Kidney capillary endothelial cell (primary cell): ENCODE measurements around the gene TPCN1.

Experiments used
- DNase-seq: peaks from one replicate; pipeline ENCODE4 v3.0.0-alpha.2; 2018; ENCODE audit warnings: low spot score

TPCN1 gene

DNA sequence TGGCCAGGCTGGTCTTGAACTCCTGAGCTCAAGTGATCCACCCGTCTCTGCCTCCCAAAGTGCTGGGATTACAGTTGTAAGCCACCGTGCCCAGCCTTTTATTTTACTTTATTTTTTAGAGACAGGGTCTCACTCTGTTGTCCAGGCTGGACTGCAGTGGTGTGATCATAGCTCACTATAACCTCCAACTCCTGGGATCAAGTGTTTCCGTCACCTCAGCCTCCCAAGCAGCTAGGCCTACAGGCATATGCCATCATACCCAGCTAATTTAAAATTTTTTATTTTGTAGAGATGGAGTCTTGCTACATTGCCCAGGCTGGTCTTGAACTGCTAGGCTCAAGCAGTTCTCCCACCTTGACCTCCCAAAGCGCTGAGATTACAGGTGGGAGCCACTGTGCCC is 3.7 kb downstream of the TPCN1 start:
- DNase-seq: no peak

DNA sequence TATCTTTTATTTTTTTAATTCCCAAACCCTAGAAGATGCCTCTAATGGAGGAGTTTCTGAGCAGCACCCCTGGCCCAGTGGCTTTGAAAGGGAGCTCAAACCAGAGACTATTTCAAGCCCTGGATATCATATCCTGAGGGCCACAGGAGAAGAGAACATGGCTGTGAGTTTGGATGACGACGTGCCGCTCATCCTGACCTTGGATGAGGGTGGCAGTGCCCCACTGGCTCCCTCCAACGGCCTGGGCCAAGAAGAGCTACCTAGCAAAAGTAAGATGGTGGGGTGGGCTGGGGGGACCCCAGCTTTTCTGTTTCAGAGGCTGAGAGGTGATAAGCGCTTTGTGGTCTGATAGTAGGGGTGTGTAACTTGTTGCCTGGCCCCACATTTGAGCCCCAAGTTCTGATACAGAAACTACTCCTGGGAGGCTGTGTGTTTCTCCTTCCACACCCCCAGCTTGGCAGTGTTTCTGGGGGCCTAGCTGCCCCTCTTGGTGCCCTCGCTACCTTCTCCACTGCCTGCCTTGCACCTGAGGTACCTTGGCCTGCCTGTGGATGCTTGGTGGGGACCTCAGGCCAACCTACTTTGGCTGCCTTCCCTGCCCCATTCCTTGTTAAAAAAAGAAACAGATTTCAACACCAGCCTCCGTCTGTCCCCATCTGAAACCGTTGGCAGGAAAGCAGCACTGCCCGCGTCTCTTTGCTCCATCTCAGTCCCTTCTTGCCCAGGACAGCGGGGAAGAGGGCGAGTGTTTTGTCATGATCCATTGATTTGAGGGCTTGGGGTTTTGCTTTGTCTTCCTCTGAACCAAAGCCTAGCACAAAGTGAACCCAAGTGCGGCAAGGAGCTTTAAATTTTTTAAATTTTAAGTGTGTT is 5.7 kb downstream of the TPCN1 start:
- no peak for DNase-seq

- no peak for DNase-seq
Measured at GRCh38 chr12:113227686-113228391, 6.6 kb downstream of the TPCN1 start.

DNA sequence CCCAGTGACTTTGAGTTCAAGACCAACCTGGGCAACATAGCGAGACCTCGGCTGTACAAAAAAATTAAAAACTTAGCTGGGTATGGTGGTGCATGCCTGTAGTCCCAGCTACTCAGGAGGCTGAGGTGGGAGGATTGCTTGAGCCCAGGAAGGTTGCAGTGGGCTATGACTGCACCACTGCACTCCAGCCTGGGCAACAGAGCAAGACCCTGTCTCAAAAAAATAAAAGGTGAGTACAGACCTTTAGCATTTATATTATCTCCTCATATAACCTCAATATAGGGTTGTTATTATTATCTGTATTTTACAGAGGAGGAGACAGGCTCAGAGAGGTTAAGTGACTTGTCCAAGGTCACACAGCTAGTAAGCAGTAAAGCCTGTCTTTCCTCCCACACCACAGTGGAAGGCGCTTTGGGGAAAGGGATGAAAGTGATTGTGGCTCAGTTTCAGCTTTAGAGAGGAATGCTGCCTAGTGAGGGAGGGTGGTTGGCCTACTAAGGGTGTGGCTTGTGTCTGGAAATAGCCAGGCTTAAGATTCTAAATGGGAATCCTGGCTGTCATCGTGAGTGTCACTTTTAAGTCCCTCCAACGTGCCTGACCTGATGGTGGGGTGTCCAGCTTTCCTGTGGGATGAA is 7.2 kb downstream of the TPCN1 start:
- DNase-seq: no peak

DNA sequence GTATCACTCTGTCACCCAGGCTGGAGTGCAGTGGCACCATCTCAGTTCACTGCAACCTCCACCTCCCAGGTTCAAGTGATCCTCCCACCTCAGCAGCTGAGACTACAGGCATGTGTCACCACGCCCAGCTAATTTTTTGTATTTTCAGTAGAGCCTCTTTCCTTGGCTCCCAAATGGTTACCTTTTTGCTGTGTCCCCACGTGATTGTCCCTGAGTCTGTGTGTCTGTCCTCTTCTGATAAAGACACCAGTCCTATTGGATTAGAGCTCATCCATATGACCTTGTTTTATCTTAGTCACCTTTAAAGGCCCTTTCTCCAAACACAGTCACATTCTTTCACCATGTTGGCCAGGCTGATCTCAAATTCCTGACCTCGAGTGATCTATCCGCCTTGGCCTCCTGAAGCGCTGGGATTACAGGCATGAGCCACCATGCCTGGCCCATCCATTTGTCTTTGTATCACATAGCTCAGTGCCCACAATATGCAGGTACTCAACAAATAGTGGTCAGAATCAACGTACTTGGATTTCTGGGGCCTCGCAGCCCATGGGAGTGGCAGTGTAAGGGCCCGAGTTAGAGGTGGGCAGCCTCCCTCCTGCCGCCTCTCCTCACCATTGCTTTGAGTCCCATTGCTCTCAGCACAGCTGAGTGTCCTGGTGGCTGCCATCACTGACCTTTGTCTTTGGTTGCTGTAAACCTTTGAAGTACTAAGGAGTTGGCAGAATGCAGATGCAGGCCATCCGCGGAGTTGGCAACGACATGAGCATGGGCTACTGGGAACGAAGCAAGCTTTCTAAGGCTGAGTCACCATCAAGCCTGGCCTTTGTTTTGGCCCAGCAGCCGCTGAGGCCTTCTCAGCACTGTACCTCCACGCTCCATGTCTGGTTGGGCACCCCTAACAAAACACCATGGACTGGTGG is 9.3 kb downstream of the TPCN1 start:
- no peak for DNase-seq

DNA sequence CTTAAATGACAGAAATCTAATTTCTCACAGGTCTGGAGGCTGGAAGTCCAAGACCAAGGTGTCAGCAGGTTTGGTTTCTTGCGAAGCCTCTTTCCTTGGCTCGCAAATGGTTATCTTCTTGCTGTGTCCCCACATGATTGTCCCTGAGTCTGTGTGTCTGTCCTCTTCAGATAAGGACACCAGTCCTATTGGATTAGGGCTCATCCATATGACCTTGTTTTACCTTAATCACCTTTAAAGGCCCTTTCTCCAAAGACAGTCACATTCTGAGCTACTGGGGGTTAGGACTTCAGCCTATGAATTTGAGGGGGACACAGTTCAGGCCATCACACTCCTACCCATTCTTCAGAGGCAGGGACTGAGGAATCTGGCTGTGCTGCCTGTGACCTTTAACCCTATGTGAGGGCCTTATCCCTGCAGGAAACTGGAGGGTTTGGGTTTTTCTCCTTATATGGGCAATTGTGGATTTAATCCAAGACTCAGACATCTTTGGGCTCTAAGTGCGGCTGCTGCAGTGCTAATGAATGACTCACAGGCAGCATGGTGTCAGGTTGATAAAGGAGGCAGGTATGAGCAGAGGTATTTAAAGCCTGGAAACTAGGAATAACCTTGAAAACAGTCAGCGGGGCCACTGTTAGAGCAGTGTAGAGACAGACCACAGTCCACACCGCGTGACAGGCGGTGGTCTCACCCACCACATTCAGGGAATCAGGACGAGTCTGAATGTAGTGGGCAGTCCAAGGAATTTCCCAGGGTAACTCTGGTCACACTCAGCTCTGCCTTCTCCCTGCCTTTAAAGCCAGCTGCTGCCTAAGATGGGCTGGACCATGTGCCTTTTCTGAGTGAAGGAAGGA is 10.2 kb downstream of the TPCN1 start:
- DNase-seq: peak; percentile 42

DNA sequence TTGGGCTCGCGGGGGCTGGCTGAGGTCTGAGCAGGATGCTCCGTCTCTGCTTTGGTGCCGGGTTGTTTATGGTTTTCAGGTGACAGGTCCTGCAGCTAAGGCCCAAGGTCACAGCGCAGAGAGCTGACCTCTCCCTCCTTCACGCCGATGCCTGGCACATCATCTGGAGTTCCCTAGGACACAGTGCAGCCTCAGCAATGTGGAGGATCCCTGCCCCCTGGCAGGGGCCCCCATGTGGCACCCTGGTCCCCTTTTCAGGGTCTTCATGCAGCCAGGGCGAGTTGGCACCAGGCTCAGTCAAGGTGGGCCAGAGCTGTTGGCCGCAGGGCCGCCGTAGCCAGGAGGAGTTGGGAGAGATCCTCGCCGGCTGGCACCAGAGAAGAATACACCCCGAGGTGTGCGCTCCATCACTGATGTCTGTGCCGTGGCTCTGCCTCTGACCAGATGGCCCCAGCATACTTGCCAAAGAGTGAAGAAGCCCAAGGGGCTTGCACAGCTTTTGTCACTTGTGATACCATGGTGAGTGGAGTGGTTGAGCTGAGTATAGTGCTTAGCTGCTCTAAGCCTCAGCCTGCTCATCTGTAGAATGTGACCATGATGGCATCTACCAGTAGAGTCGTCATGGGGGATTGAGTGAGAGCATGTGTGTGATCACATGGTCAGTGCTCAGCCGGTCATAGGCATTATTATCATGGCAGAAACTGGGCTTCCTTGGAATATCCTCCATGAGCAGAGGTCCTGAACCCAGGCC is 11.0 kb downstream of the TPCN1 start:
- DNase-seq: no peak

DNA sequence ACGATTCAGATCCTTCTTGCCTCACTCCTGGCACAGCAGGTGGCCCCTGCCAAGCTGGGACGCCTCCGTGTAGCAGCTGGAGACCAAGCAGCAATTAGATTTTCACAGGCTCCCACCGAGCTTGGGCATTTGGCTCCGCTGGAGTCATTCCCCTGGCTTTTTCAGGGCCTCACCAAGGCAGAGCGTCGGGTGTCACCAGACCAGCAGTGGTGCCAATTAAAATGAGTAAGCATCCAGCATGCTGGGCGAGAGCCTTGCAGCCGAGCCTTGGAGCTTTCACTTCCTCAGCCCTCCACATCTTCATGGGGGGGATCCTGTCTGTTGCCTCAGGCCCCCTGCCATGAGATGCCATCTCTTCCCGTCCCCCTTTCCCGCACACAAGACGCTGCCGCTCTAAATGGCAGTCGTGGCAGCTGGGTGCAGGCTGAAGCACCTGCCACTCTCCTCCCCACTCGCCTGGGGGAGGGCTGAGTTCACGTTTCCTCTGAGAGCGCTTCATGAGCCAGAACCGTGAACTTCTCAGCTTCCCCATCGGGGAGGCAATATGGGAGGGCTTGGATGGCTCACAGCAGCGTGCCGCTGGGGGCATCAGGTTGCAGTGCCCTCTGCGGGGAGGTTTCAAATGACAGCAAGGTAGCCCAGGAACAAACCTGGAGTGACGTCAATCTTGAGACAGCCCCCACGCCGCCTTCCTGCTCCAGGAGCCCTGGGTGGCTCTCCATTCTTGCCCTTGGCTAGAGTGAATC is 11.7 kb downstream of the TPCN1 start:
- DNase-seq: no peak

DNA sequence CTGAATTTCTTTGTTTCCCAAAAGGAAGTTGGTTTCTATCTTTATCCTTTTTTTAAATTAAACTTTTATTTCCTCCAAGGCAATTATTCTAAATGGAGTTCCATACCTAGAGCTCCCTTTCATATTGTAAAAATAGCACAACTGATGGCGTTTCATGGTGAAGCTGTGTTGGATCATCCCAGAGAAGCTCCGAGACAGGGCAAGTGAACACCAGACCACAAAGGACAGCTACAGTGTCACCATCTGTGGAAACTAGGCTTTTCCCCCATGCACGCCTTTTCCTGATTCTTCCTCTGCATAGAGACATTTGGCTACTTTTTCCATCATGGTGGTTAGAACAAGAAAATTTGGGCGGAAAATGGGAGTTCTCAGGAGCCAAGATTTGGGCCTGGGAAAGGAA is 12.7 kb downstream of the TPCN1 start:
- DNase-seq: no peak

- no peak for DNase-seq
Measured at GRCh38 chr12:113234483-113234882, 13.2 kb downstream of the TPCN1 start.

DNA sequence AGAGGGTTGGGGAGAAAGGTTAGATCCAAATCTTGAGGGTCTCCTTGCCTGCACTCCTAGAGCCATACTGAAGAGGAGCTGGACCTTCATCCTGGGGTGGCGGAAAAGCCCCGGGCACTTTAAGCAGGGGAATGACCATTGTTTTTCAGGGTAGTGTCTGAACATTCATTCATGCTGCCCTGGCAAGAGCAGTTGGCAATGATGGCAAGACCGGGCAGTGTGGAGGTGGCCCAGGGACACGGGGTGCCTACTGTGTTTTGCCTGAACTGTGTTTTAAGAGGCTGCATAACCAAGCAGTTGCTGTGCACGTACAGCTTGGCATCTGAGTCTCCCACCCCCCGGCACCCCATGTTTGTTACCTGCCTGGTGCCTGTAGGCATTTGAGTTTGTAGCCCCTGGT is 14.7 kb downstream of the TPCN1 start:
- no peak for DNase-seq

DNA sequence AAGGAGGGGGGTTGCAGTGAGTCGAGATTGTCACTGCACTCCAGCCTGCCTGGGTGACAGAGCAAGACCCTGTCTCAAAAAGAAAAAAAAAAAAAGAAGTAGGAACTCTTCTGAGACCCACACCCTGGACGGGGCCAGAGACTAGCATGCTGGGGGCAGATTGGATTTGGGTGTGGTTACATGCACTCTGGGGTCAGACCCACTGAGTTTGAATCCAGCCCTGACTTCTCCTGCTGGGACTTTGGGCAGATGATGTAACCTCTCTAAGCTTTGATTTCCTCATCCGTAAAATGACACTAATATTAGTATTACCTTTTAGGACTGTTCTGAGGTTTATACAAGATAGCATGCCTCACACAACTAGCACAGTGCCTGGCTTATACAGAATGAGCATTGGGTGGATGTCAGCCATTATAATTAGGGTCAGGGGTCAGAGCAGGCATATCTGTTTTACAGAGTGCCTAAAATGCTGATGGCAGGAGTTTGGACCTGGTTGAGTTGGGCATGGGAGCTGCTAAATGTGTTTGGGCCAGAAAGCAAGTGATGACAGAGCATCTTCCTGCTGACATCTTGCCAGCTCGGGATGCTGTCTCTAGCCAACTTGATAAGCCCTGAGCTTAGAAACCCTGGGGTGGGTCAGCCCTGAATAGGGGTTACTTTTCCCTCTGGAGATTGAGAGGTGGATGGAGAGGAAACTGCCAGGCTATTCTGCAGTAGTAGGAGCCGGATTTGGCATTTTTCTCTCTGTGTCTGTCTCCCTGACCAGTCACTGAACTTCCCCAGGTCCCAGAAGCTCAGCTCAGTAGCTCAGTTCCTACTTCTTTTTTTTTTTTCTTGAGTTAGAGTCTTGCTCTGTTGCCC is 15.5 kb downstream of the TPCN1 start:
- DNase-seq: no peak

DNA sequence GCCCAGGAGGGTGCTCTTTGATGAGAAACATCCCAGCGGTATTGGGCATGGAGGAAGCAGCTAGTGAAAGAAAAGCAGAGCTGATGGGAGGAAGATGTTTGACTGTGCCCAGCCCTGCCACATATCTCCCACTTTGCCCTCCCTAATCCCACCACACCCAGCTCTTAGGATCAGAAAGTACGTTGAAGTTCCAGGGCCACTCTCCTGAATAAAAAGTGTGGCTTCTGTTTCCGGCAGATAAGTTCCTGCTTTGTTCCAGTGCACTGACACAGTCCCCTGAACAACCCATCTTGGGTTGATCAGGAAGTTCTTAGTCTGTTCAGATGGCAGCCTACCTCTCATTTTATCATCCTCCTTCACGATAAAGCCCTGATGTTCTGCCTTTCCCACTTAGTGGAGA is 16.5 kb downstream of the TPCN1 start:
- DNase-seq: no peak

DNA sequence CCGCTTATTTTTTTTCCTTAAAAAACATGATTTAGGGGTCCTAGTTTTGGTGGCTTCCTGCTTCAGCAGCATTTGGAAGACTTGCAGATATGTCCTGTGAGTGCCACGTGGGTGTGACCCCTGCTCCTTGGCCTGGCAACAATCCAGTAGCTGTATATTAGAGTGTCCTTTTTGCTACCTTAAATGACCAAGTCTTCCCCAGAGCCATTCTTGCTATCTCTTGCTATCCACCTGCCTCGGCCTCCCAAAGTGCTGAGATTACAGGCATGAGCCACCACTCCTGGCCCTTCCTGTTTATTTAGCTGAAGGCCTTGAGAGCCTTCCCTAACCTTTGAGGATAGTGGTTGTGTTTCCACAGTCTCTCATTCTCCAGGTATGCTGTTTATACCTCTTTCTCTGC is 17.0 kb downstream of the TPCN1 start:
- no peak for DNase-seq

DNA sequence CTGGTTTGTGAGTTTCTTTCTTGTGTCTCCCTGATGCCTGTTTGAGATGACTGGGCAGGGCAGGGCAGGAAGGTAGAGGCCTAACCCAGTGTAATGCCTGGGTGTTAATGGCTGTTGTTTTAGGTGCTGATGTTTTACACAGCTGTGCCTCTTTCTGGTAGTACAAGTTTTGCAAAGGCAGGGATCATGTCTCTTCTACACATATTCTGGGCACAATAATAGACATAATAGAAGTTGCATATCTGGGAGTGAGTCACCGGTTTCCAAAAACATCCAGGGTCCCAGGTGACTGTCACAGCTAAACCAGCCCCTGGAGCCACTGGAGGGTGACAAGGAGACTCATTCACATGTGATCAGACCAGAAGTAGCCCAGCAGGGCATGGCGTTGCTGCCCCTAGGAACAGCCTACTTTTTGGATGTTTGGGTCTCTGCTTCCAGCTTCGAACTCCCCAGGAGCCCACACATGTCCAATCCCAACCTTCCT is 18.1 kb downstream of the TPCN1 start:
- DNase-seq: no peak

DNA sequence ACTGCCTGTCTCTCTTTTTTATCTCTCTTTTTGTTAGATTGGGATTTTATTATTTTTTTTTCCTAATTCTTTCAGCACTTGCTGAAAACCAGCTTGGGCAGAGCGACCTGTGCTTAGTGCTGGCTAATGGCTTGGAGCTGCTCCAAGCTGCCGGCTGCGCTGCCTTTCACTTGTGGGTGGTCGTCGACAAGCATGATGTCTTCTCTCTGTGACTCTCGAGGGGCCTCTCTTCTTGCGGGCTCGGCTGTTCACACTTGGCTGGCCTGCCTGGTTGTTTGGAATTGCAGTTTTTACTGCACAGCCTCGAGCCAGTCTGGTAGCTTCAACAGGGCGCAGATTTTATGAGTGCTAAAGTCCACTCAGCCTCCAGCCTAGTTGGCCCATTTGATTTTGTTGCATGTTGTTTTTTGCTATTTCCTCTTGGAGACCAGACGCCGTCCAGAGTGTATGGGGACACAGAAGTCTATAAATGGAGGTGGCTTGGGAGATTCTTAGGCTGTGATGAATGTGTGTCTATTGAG is 18.6 kb downstream of the TPCN1 start:
- no peak for DNase-seq

- DNase-seq: no peak
Measured at GRCh38 chr12:113240395-113240794, 19.1 kb downstream of the TPCN1 start.
